Esophagus muscularis mucosa (tissue), 3 donors: ENCODE results near the gene NDUFAF8.

Experiments used
- EP300 ChIP-seq: sonication (generic); formaldehyde crosslinking; IDR thresholded peaks from one replicate; pipeline ENCODE4 v1.6.1; 2017; ENCODE audit warnings: antibody characterized with exemption
- POLR2A ChIP-seq: fragments of 450-650 bp; IDR thresholded peaks from one replicate; pipeline ENCODE4 v1.6.1; 2017; ENCODE audit warnings: antibody characterized with exemption, moderate library complexity, mild to moderate bottlenecking, low read depth
- POLR2AphosphoS5 ChIP-seq, 2 donors: sonication (generic); formaldehyde crosslinking; IDR thresholded peaks; one replicate each; pipeline ENCODE4 v1.6.1; 2017; ENCODE audit warnings: antibody characterized with exemption in 2 of 2

DNA sequence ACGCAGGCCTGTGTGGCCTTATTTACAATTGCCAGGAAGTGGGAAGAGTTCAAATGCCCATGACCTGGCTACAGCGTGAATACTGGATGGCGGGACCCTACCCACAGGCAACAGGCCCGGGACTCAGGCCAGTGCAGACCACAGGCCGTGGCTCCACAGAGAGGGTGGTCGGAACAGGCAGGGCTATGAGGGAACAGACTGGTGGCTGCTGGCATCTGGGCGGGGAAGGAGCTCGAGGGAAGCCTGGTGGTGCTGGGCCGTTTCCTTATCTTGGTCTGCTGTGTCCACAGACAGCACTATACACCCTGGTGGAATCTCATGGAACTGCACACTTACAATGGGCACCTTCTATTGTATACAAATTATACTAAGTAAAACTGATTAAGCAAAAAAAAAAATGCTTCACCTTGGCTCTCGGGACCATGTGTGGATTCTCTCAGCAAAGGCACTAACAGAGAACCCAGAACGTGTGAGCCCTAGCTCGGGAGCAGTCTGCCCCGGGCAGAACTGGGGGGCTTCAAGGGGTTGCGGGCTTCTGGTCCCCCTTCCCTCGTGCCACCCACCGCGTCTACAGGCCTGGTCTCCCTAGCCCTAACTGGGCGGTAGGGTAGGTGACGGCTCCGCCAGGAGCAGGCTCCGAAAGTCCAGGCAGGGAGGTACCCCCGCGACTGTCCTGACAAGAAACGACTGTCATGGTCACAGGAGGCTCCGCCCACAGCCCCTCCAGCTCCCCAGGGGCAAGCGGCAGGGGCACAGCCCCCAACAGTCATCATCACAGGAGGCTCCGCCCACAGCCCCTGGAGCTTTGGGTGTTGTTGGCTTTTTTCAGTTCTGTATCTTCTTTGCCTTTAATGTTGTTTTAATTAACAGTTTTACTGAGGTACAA, 38.2 kb upstream of the NDUFAF8 start:
- TF ChIP-seq EP300 (no peak), POLR2A (no peak), POLR2AphosphoS5 (IDR thresholded peaks at IDR 0.05) (no peak)
